ENCODE results near the gene PCBP3. TPM values are rescaled to one million over a fixed set of nuclear protein-coding genes. Genes with fewer than 3 reads are reported as not detected.

The PCBP3 gene
- total RNA-seq, 1 donor from 2014 or later = not detected

DNA sequence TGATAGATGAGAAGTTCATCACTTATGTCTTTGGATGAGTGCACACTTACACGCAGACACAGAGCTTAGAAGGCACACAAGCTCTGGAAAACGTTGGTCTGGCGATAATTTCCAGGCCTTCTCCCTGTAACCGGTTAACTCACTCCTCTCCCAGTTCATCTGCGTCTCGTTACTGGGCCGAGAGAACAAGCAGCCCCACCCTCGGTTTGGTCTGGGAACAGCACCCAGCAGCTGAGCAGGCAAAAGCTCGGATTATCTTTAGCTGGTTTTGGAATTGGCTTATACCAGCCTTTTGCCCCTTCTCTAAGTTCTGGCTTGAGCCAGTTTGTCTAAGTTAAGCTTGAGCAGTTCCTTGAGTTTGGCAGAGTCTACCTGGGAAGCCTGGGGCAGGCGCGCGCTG lies 310.7 kb downstream of the PCBP3 start:
- ATAC-seq (ENCODE audit: low read depth) (no peak), DNase-seq (no peak)
- no peaks in the 10 kb centered on the region for H3K36me3 Mint-ChIP-seq (ENCODE audit: low read depth)
- no peak overlapping the region for H3K4me3 Mint-ChIP-seq
- TF ChIP-seq, protein P1, sequence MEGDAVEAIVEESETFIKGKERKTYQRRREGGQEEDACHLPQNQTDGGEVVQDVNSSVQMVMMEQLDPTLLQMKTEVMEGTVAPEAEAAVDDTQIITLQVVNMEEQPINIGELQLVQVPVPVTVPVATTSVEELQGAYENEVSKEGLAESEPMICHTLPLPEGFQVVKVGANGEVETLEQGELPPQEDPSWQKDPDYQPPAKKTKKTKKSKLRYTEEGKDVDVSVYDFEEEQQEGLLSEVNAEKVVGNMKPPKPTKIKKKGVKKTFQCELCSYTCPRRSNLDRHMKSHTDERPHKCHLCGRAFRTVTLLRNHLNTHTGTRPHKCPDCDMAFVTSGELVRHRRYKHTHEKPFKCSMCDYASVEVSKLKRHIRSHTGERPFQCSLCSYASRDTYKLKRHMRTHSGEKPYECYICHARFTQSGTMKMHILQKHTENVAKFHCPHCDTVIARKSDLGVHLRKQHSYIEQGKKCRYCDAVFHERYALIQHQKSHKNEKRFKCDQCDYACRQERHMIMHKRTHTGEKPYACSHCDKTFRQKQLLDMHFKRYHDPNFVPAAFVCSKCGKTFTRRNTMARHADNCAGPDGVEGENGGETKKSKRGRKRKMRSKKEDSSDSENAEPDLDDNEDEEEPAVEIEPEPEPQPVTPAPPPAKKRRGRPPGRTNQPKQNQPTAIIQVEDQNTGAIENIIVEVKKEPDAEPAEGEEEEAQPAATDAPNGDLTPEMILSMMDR (IDR thresholded peaks at IDR 0.05) = no peak
- intact Hi-C loops (cut with micrococcal nuclease) = no loop called here
- H3K9me3 Mint-ChIP-seq = peaks cover 5% of the 10 kb centered on the region
- H3K4me1 Mint-ChIP-seq = no peaks in the 10 kb centered on the region
- CTCF ChIA-PET = interaction anchor here (0.9 kb wide), 1 partner anchor 19 kb away, joined by 3 read pairs; no protein-coding TSS in a partner anchor
- peaks cover 25% of the 10 kb centered on the region for H3K27me3 Mint-ChIP-seq
- no peak overlapping the region for H3K27ac Mint-ChIP-seq
- POLR2A ChIA-PET = no interaction called here

DNA sequence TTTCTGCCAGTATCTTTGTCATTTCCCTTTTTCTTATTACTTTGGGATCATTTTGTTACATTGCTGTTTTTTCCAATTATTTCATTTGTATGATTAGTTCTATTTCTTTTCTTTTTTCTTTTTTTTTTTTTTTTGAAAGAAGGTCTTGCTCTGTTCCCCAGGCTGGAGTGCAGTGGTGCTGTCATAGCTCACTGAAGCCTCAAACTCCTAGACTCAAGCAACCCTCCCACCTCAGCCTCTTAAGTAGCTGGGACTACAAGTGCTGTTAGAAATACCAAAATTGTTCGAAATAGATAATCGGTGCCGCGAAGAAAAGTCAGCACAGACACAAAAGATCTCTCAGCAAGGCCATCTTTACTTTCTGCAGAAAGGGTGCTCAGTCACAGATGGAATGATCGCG lies 311.4 kb downstream of the PCBP3 start:
- ChIA-PET POLR2A (no interaction called here), CTCF (interaction anchor here (0.9 kb wide), 1 partner anchor 19 kb away, joined by 3 read pairs; no protein-coding TSS in a partner anchor)
- H3K27ac Mint-ChIP-seq = no peak overlapping the region

DNA sequence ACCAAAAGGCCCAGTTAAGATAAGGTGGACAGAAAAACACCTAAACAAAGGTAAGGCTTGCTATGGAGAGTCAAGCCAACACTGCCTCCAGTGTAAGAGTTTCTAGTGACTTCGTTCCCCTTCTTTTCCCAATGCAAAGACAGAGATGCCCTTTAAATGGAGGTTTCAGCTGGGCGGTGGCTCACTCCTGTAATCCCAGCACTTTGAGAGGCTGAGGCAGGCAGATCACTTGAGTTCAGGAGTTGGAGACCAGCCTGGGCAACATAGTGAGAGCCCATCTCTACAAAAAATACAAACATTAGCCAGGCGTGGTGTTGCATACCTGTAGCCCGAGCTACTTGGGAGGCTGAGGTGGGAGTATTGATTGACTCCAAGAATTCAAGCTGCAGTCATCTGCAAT lies 314.0 kb downstream of the PCBP3 start:
- DNase-seq (no peak), ATAC-seq (ENCODE audit: low read depth) (no peak)
- peaks cover 12% of the 10 kb centered on the region for H3K9me3 Mint-ChIP-seq
- POLR2A ChIA-PET = no interaction called here
- no peaks in the 10 kb centered on the region for H3K4me1 Mint-ChIP-seq
- intact Hi-C loops (cut with micrococcal nuclease) = no loop called here
- no peak overlapping the region for H3K27ac Mint-ChIP-seq
- H3K36me3 Mint-ChIP-seq (ENCODE audit: low read depth) = no peaks in the 10 kb centered on the region
- H3K4me3 Mint-ChIP-seq = no peak overlapping the region
- CTCF ChIA-PET = no interaction called here
- peaks cover 29% of the 10 kb centered on the region for H3K27me3 Mint-ChIP-seq
- TF ChIP-seq, protein P1 (IDR thresholded peaks at IDR 0.05) = no peak

More for the DNA sequence above, 311.4 kb downstream of the PCBP3 start:
- Mint-ChIP-seq H3K9me3 (peaks cover 5% of the 10 kb centered on the region), H3K36me3 (ENCODE audit: low read depth) (no peaks in the 10 kb centered on the region), H3K4me3 (no peak overlapping the region), H3K4me1 (no peaks in the 10 kb centered on the region), H3K27me3 (peaks cover 25% of the 10 kb centered on the region)
- ATAC-seq (ENCODE audit: low read depth) = no peak
- intact Hi-C loops (cut with micrococcal nuclease) = no loop called here
- no peak for DNase-seq
- TF ChIP-seq, protein P1 (IDR thresholded peaks at IDR 0.05) = no peak

DNA sequence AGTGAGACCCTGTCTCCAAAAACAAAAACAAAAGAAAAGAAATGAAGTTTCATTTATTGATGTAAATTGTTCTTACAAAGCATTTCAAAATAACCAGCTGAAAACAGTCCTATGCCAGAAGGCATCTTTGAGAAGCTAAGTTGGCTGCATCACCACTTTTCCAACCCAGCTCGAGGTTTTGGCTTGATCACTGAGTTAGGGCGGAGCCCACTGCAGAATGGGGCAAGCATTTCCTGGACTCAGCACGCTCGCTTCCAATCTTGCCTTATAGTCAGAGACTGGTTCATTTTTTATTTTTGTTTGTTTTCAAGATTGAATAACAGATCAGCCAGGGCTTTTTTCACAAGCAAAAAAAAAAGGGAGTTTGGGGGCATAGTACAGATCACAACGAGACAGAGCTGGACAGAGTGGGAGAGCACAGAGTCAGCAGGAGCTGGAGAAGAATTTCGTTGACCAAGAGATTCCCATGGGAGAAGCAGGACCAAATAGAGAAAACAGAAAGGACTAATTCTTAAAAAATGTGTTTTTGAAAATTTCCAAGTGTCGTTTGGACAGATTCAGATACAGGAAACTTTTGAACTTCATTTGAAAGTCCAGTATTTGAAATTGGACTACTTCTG lies 314.6 kb downstream of the PCBP3 start:
- Mint-ChIP-seq H3K4me1 (no peaks in the 10 kb centered on the region), H3K27me3 (peaks cover 33% of the 10 kb centered on the region), H3K9me3 (peaks cover 8% of the 10 kb centered on the region), H3K27ac (no peak overlapping the region), H3K4me3 (no peak overlapping the region), H3K36me3 (ENCODE audit: low read depth) (no peaks in the 10 kb centered on the region)
- no peak for ATAC-seq (ENCODE audit: low read depth)
- DNase-seq = no peak
- POLR2A ChIA-PET = no interaction called here
- intact Hi-C loops (cut with micrococcal nuclease) = no loop called here
- TF ChIP-seq, protein P1 (IDR thresholded peaks at IDR 0.05) = no peak
- CTCF ChIA-PET = no interaction called here

DNA sequence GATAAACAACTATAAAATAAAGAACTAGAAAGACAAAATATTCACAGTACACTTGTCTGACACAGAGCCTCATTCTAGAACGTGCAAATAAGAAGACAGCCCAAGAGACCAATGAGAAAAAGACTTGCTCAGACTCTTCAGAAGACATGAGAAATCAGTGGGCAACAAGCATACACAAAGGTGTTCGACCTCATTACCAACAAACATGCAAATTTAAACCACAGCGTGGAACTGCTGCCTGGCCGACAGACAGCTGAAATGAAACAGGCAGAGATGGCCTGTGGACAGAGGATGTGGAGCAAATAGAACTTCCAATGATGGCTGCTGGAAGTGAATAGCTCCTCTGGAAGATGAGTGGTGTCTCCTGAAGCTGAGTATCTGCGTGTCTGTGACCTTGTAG lies 315.7 kb downstream of the PCBP3 start:
- no peak overlapping the region for H3K27ac Mint-ChIP-seq

More for the DNA sequence above, 315.7 kb downstream of the PCBP3 start:
- Mint-ChIP-seq H3K36me3 (ENCODE audit: low read depth) (no peaks in the 10 kb centered on the region), H3K4me1 (no peaks in the 10 kb centered on the region), H3K4me3 (no peak overlapping the region), H3K9me3 (peaks cover 15% of the 10 kb centered on the region), H3K27me3 (peaks cover 35% of the 10 kb centered on the region)
- TF ChIP-seq, protein P1 (IDR thresholded peaks at IDR 0.05) = no peak
- no peak for ATAC-seq (ENCODE audit: low read depth)
- no peak for DNase-seq
- intact Hi-C loops (cut with micrococcal nuclease) = no loop called here
- ChIA-PET POLR2A (no interaction called here), CTCF (no interaction called here)
